Heart left ventricle (tissue), 16 donors: ENCODE results near the gene MGLL. TPM values are rescaled to one million over a fixed set of nuclear protein-coding genes. Genes with fewer than 3 reads are reported as not detected.

ENCODE experiments used
- ATAC-seq, 4 donors: fragments of 200-7000 bp; cut with Tn5 transposase; one replicate each; pipeline ENCODE4 v1.9.1; 2020 to 2022; ENCODE audit warnings: moderate library complexity in 4 of 4, mild to moderate bottlenecking in 3 of 4, moderate number of reproducible peaks in 1 of 4
- DNase-seq, 5 donors: peaks; one replicate each; pipeline ENCODE4 v3.0.0-alpha.2; 2020
- H3K27ac ChIP-seq, 12 donors: fragments of 200-600 bp; sonication (generic) in 4 of 12; one replicate each; pipeline versions ENCODE4 v1.5.0 to v1.8.0; 2016 to 2022; ENCODE audit warnings: mild to moderate bottlenecking in 2 of 12
- H3K27me3 ChIP-seq, 9 donors: fragments of 200-600 bp; sonication (generic) in 2 of 9; one replicate each; pipeline versions ENCODE4 v1.5.1 to v1.8.0; 2016 to 2022; ENCODE audit warnings: mild to moderate bottlenecking in 3 of 9
- H3K36me3 ChIP-seq, 9 donors: fragments of 200-600 bp; sonication (generic) in 2 of 9; one replicate each; pipeline versions ENCODE4 v1.5.0 to v1.8.0; 2018 to 2022; ENCODE audit warnings: mild to moderate bottlenecking in 2 of 9
- H3K4me1 ChIP-seq, 12 donors: fragments of 200-600 bp; sonication (generic) in 4 of 12; one replicate each; pipeline versions ENCODE4 v1.5.0 to v1.8.0; 2016 to 2022; ENCODE audit warnings: mild to moderate bottlenecking in 3 of 12
- H3K4me3 ChIP-seq, 12 donors: fragments of 200-600 bp; sonication (generic) in 4 of 12; one replicate each; pipeline versions ENCODE4 v1.5.0 to v1.8.0; 2017 to 2022; ENCODE audit warnings: mild to moderate bottlenecking in 9 of 12, moderate library complexity in 4 of 12
- H3K9me3 ChIP-seq, 12 donors: fragments of 200-600 bp; sonication (generic) in 4 of 12; one replicate each; pipeline versions ENCODE4 v1.5.0 to v1.8.0; 2016 to 2022; ENCODE audit warnings: mild to moderate bottlenecking in 1 of 12
- POLR2A ChIP-seq, 2 donors: fragments of 450-650 bp; IDR thresholded peaks; one replicate each; pipeline ENCODE4 v1.6.1; 2017; ENCODE audit warnings: antibody characterized with exemption in 2 of 2, mild to moderate bottlenecking in 2 of 2, moderate library complexity in 2 of 2
- WGBS, 4 donors: extraction: QIAGEN DNeasy Blood & Tissue Kit in 2 of 4; methylation state at CpG; one replicate each; pipeline versions ENCODE4 v1.1.5 to v1.1.7; 2013 to 2018; 5-methylcytosine and 5-hydroxymethylcytosine counted together
- intact Hi-C, 10 donors: fragments of 100-400 bp; cut with DNase I; formaldehyde crosslinking; loops; one replicate each; pipeline versions ENCODE4 v1.11.1 to v1.14.2; 2022
- polyA plus RNA-seq, 2 donors: library from polyadenylated mRNA; stranded (reverse); fragments of 200-250 nt; gene quantifications; one replicate each; pipeline ENCODE4 v1.2.3, GENCODE V29; 2013
- total RNA-seq, 9 donors: library from RNA; depleted of rRNA in 2 of 9; stranded (reverse); fragments of >200 nt in 2 of 9; fragmentation: NEBNext Ultra II Directional in 3 of 9; extraction: Animal tissue kit (Norgen Biotek cat#: 25700) in 3 of 9; gene quantifications; one replicate each; pipeline versions ENCODE4 v1.1.0 to v1.2.4, GENCODE V29; 2016 to 2023
- TF ChIP-seq, protein P1 (sequence below), 12 donors: fragments of 200-600 bp; sonication (generic) in 4 of 12; IDR thresholded peaks; one replicate each; pipeline versions ENCODE4 v1.5.0 to v1.8.0; 2018 to 2022; ENCODE audit warnings: antibody characterized with exemption in 12 of 12, mild to moderate bottlenecking in 5 of 12
- donor health status: ischemic (EF 13 %, LVEDD 7.1; RV severe dilation, severe dysfunction).
- donor health status: healthy with polysubstance abuse.
- donor health status: DM: no; HTN: yes; CAD: no.
- donor health status: DM: no; HTN: no; CAD: no.
- donor health status: ischemic (EF 25% LVEDD 6.9; RV normal size, moderate dysfunction).
- donor health status: ischemic (EF 25% LVEDD 5.7; RV mildly dilated, moderate dysfunction).
- donor health status: healthy.
- donor health status: DM: yes; HTN: yes; CAD: no.
- donor health status: ischemic (EF 35%, LVEDD 5.7; RV mildly dilated, moderate dysfunction).
- donor health status: nonischemic (EF 11% LVEDD 7.7; RV severe dilation, severe dysfunction).
- donor health status: DM: yes; HTN: yes; CAD: no.
- donor health status: PGD.
- donor health status: ischemic (EF 29% LVEDD 5.4; RV normal size, mild dysfunction).
- donor health status: nonischemic (EF 23%, LVEDD 6.1; RV moderate dilation, normal function).

MGLL gene
- total and polyA plus RNA-seq, 11 donors: 38.5 to 119 (median 78.9) TPM

GRCh38 chr3:127789990-127790881, 32.1 kb downstream of the MGLL start:
- 78 to 85% (median 80%) methylated on average over 19 of the region's 19 CpGs for WGBS, 4 donors
- ATAC-seq: no peak
- Histone ChIP-seq H3K27ac (peak overlapping the region in 10 of 12 donors; percentile 21 to 89 (median 32)), H3K9me3 (no peaks in the 10 kb centered on the region), H3K27me3 (no peaks in the 10 kb centered on the region), H3K36me3 (peaks cover 0 to 22% (median 6%) of the 10 kb centered on the region in 9 donors), H3K4me1 (peaks cover 6 to 89% (median 77%) of the 10 kb centered on the region in 12 donors), H3K4me3 (no peak overlapping the region)
- no peak for DNase-seq
- intact Hi-C loops: loop anchor here in 4 of 10 donors (2.0 to 5.0 kb wide), 2 partner anchors 32 to 33 kb away; partner anchors contain the start of gene MGLL (in 4 of the 4)
- TF ChIP-seq, protein P1, sequence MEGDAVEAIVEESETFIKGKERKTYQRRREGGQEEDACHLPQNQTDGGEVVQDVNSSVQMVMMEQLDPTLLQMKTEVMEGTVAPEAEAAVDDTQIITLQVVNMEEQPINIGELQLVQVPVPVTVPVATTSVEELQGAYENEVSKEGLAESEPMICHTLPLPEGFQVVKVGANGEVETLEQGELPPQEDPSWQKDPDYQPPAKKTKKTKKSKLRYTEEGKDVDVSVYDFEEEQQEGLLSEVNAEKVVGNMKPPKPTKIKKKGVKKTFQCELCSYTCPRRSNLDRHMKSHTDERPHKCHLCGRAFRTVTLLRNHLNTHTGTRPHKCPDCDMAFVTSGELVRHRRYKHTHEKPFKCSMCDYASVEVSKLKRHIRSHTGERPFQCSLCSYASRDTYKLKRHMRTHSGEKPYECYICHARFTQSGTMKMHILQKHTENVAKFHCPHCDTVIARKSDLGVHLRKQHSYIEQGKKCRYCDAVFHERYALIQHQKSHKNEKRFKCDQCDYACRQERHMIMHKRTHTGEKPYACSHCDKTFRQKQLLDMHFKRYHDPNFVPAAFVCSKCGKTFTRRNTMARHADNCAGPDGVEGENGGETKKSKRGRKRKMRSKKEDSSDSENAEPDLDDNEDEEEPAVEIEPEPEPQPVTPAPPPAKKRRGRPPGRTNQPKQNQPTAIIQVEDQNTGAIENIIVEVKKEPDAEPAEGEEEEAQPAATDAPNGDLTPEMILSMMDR (IDR thresholded peaks at IDR 0.05): no peak
- TF ChIP-seq POLR2A (IDR thresholded peaks at IDR 0.05): no peak

DNA sequence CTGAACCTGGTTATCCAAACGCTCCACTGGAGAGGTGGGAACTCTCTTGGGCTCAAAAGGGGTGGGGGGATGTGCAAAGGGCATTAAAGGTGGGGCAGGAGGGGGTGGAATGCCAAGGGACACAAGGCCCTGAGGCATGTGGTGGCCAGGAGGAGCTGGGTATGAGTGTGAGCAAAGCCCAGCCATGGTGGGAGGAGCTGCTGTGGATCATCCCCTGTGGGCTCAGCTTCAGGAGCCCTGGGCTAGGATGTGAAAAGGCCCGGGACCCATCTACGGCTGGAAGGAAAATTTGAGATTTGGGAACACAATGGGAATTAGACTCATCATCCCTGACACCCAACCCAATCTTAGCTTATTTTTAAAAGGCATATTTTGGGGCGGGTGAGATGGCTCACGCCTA, 33.3 kb downstream of the MGLL start:
- H3K4me3 ChIP-seq: no peak overlapping the region
- TF ChIP-seq, protein P1 (IDR thresholded peaks at IDR 0.05): no peak
- TF ChIP-seq POLR2A (IDR thresholded peaks at IDR 0.05): no peak
- H3K4me1 ChIP-seq: peaks cover 7 to 99% (median 84%) of the 10 kb centered on the region in 12 donors
- 80 to 87% (median 84%) methylated on average over 5 of the region's 5 CpGs for WGBS, 4 donors
- intact Hi-C loops: loop anchor here in 4 of 10 donors (2.0 to 5.0 kb wide), 2 partner anchors 33 to 34 kb away; partner anchors contain the start of gene MGLL (in 4 of the 4)
- H3K27ac ChIP-seq: peak overlapping the region in 7 of 12 donors; percentile 52 to 89 (median 76)
- H3K9me3 ChIP-seq: no peaks in the 10 kb centered on the region
- DNase-seq (no peak), ATAC-seq (no peak)
- H3K27me3 ChIP-seq: no peaks in the 10 kb centered on the region
- H3K36me3 ChIP-seq: peaks cover 0 to 10% (median 0%) of the 10 kb centered on the region in 9 donors

- no peaks in the 10 kb centered on the region for H3K9me3 ChIP-seq
- TF ChIP-seq POLR2A (IDR thresholded peaks at IDR 0.05): no peak
- TF ChIP-seq, protein P1 (IDR thresholded peaks at IDR 0.05): no peak
- ATAC-seq: no peak
- H3K27ac ChIP-seq: peak overlapping the region in 11 of 12 donors; percentile 10 to 89 (median 62)
- H3K27me3 ChIP-seq: no peaks in the 10 kb centered on the region
- peaks cover 0 to 10% (median 0%) of the 10 kb centered on the region in 9 donors for H3K36me3 ChIP-seq
- intact Hi-C loops: loop anchor here in 4 of 10 donors (2.0 to 5.0 kb wide), 2 partner anchors 34 kb away; partner anchors contain the start of gene MGLL (in 4 of the 4)
- WGBS, 4 donors: 77 to 83% (median 80%) methylated on average over 9 of the region's 9 CpGs
- H3K4me1 ChIP-seq: peaks cover 7 to 99% (median 85%) of the 10 kb centered on the region in 12 donors
- no peak for DNase-seq
- H3K4me3 ChIP-seq: no peak overlapping the region
Measured at GRCh38 chr3:127788451-127788909, 33.8 kb downstream of the MGLL start.
